Endothelial cell of umbilical vein (primary cell): ENCODE data around the gene KLHL18. TPM values are rescaled to one million over a fixed set of nuclear protein-coding genes. Genes with fewer than 3 reads are reported as not detected.

ENCODE experiments used
- BruUV-seq: library from RNA; stranded (reverse); fragments of 400-500 nt; replicated peaks from 2 replicates; lab custom pipeline; 2021; lab: Mats Ljungman, UMichigan
- CTCF ChIA-PET: fragments of 300-600, 350-600 bp; sonication (Branson Sonifier 250); formaldehyde crosslinking; loops from one replicate; lab custom pipeline; 2021; ENCODE audit warnings: antibody characterized with exemption, inconsistent platforms; lab: Charles Lee
- POLR2A ChIA-PET: fragments of 300-600, 350-600 bp; sonication (Branson Sonifier 250); formaldehyde crosslinking; loops from one replicate; lab custom pipeline; 2021; ENCODE audit warnings: antibody characterized with exemption, inconsistent platforms; lab: Charles Lee
- DNase-seq: peaks from one replicate; pipeline ENCODE4 v3.0.0-alpha.2; 2011; ENCODE audit warnings: low read depth, low spot score
- FAIRE-seq: peaks from 2 replicates; lab custom pipeline; 2011; peaks lifted over from hg19 to GRCh38; lab: Jason Lieb, UNC
- H2AFZ ChIP-seq: 2 replicates; pipeline ENCODE4 v1.6.0; 2012; ENCODE audit warnings: low read depth, low read length, control low read depth, inconsistent platforms
- H3K27ac ChIP-seq: 2 replicates; pipeline ENCODE4 v1.5.1; 2011; ENCODE audit warnings: low read depth, mild to moderate bottlenecking, control low read depth, low read length, moderate library complexity; ENCODE audit not compliant: insufficient read depth
- H3K27me3 ChIP-seq, 2 experiments: 2 replicates each; pipeline versions ENCODE4 v1.6.0 to v1.6.1; 2011; ENCODE audit warnings: low read length in 2 of 2, mixed read lengths in 1 of 2; ENCODE audit not compliant: control insufficient read depth in 2 of 2, insufficient read depth in 2 of 2
- H3K36me3 ChIP-seq, 2 experiments: 2 replicates in 1 of 2; 3 replicates in 1 of 2; pipeline ENCODE4 v1.5.1; 2011; ENCODE audit warnings: low read length in 2 of 2, mild to moderate bottlenecking in 1 of 2, moderate library complexity in 1 of 2; ENCODE audit not compliant: control insufficient read depth in 2 of 2, insufficient read depth in 2 of 2; ENCODE audit errors: extremely low read depth in 1 of 2
- H3K4me1 ChIP-seq: 3 replicates; pipeline ENCODE4 v1.5.1; 2011; ENCODE audit warnings: mild to moderate bottlenecking, low read length; ENCODE audit not compliant: control insufficient read depth, insufficient read depth; ENCODE audit errors: extremely low read depth
- H3K4me2 ChIP-seq: 2 replicates; pipeline ENCODE4 v1.6.1; 2011; ENCODE audit warnings: low read length, control low read depth, mixed read lengths; ENCODE audit not compliant: insufficient read depth
- H3K4me3 ChIP-seq, 3 experiments: fragments of 200-600 bp in 1 of 3; sonication (generic), shearing (Covaris generic) in 1 of 3; replicated peaks in 1 of 3; 2 replicates each; pipeline ENCODE4 v1.5.1; 2011 to 2016; ENCODE audit warnings: control low read depth in 3 of 3, low read length in 3 of 3, mild to moderate bottlenecking in 2 of 3, inconsistent platforms in 1 of 3, low read depth in 1 of 3, moderate library complexity in 1 of 3; ENCODE audit not compliant: insufficient read depth in 1 of 3
- H3K79me2 ChIP-seq: 2 replicates; pipeline ENCODE4 v1.6.0; 2012; ENCODE audit warnings: low read length, inconsistent platforms; ENCODE audit not compliant: control insufficient read depth, insufficient read depth
- H3K9ac ChIP-seq: replicated peaks from 2 replicates; pipeline ENCODE3; 2011; ENCODE audit warnings: low read length, control low read depth; ENCODE audit not compliant: insufficient read depth; ENCODE audit errors: extremely low read depth
- H3K9me1 ChIP-seq: replicated peaks from 3 replicates; pipeline ENCODE4 v1.6.0; 2011; ENCODE audit warnings: mild to moderate bottlenecking, low read length; ENCODE audit not compliant: control insufficient read depth, insufficient read depth; ENCODE audit errors: extremely low read depth
- H3K9me3 ChIP-seq: replicated peaks from 2 replicates; pipeline ENCODE4 v1.5.1; 2012; ENCODE audit warnings: low read length, inconsistent platforms; ENCODE audit not compliant: control insufficient read depth, insufficient read depth
- H4K20me1 ChIP-seq: replicated peaks from 2 replicates; pipeline ENCODE3; 2011; ENCODE audit warnings: mild to moderate bottlenecking, low read length; ENCODE audit not compliant: control insufficient read depth, insufficient read depth; ENCODE audit errors: extremely low read depth
- CTCF ChIP-seq, 2 donors: IDR thresholded peaks; 1 replicate in 1 of 2; 2 replicates in 1 of 2; pipeline ENCODE4 v1.5.1; 2011; ENCODE audit warnings: low read length in 2 of 2, mild to moderate bottlenecking in 2 of 2, moderate library complexity in 2 of 2, control low read depth in 1 of 2, inconsistent platforms in 1 of 2, low read depth in 1 of 2; ENCODE audit not compliant: insufficient read depth in 1 of 2; ENCODE audit errors: extremely low read depth in 1 of 2
- EZH2 ChIP-seq: IDR thresholded peaks from 2 replicates; pipeline ENCODE4 v1.6.1; 2012; ENCODE audit warnings: borderline replicate concordance, low read depth, mild to moderate bottlenecking, moderate library complexity, low read length, inconsistent platforms; ENCODE audit not compliant: severe bottlenecking
- FOS ChIP-seq: IDR thresholded peaks from 2 replicates; pipeline ENCODE4 v1.6.1; 2011; ENCODE audit warnings: mild to moderate bottlenecking, low read length, moderate library complexity, borderline replicate concordance; ENCODE audit not compliant: insufficient read depth
- GATA2 ChIP-seq: IDR thresholded peaks from 2 replicates; pipeline ENCODE4 v1.7.0; 2011; ENCODE audit warnings: low read depth, mild to moderate bottlenecking, moderate library complexity, mixed read lengths, low read length; ENCODE audit not compliant: insufficient read length, insufficient read depth
- JUN ChIP-seq: IDR thresholded peaks from 2 replicates; pipeline ENCODE4 v1.6.1; 2011; ENCODE audit warnings: borderline replicate concordance, low read depth; ENCODE audit not compliant: insufficient read length, insufficient read depth
- MAX ChIP-seq: IDR thresholded peaks from 2 replicates; pipeline ENCODE4 v1.6.1; 2011; ENCODE audit not compliant: insufficient read depth, insufficient read length
- MYC ChIP-seq: IDR thresholded peaks from one replicate; pipeline ENCODE4 v1.6.1; 2011; ENCODE audit warnings: mild to moderate bottlenecking, low read depth, low read length
- POLR2A ChIP-seq: IDR thresholded peaks from 2 replicates; pipeline ENCODE4 v1.6.1; 2012; ENCODE audit warnings: low read depth, mild to moderate bottlenecking, control low read depth, low read length
- POLR2AphosphoS5 ChIP-seq: IDR thresholded peaks from 2 replicates; pipeline ENCODE4 v1.6.1; 2012; ENCODE audit warnings: low read depth, mild to moderate bottlenecking, control low read depth, low read length, moderate library complexity; ENCODE audit not compliant: insufficient read depth
- dilution Hi-C: fragments of 300-500 bp; cut with MboI; formaldehyde crosslinking; loops from one replicate; pipeline ENCODE4 v1.15.0; 2019; ENCODE audit warnings: low sequenced_read_pairs; ENCODE audit not compliant: extremely low pct_ligation_motif_present
- intact Hi-C: fragments of 100-400 bp; cut with micrococcal nuclease; formaldehyde crosslinking; loops from one replicate; pipeline ENCODE4 v1.10.0; 2022
- polyA plus RNA-seq, 4 experiments: library from polyadenylated mRNA; depleted of rRNA in 3 of 4; stranded (reverse) in 3 of 4; unstranded in 1 of 4; fragments of >200 nt; gene quantifications; 2 replicates each; pipeline versions ENCODE4 v1.2.1 to v1.2.3, GENCODE V29; 2011 to 2012; ENCODE audit warnings: missing spikeins in 1 of 4
- total RNA-seq: library from RNA; stranded (reverse); gene quantifications from 2 replicates; pipeline ENCODE4 v1.2.3, GENCODE V29; 2021

Gene KLHL18
- total and polyA plus RNA-seq, 2 donors (not counting 3 experiments of a cell fraction or from before 2014, with no cell fraction given): 43.4 to 58.1 TPM

- Histone ChIP-seq H3K4me3 (no peak overlapping the region), H3K9me1 (no peaks in the 10 kb centered on the region), H3K27me3 (no peaks in the 10 kb centered on the region), H3K4me2 (no peak overlapping the region), H4K20me1 (no peaks in the 10 kb centered on the region), H3K9ac (no peak overlapping the region), H3K36me3 (peaks cover 0 to 2% of the 10 kb centered on the region in 2 experiments), H3K9me3 (no peaks in the 10 kb centered on the region), H3K27ac (no peak overlapping the region), H2AFZ (no peak overlapping the region), H3K4me1 (peaks cover 9% of the 10 kb centered on the region), H3K79me2 (no peaks in the 10 kb centered on the region)
- POLR2A ChIA-PET: no interaction called here
- dilution Hi-C loops: no loop called here
- TF ChIP-seq EZH2 (no peak), JUN (no peak), FOS (no peak), GATA2 (no peak), POLR2AphosphoS5 (no peak), MYC (no peak)
- no TSS peak for BruUV-seq
- no peak for FAIRE-seq
- intact Hi-C loops: no loop called here
- DNase-seq: no peak
- CTCF ChIA-PET: interaction anchor here (0.6 to 1.3 kb wide), 4 partner anchors 8 to 191 kb away, joined by 3 to 4 read pairs (median 3); no protein-coding TSS in a partner anchor
These were observed 12.2 kb upstream of the KLHL18 start for GRCh38 chr3:47270526-47270925.

GRCh38 chr3:47273564-47273963 is 9.2 kb upstream of the KLHL18 start:
- POLR2A ChIA-PET: no interaction called here
- Histone ChIP-seq H3K9ac (no peak overlapping the region), H3K9me3 (no peaks in the 10 kb centered on the region), H3K27ac (no peak overlapping the region), H3K9me1 (no peaks in the 10 kb centered on the region), H3K79me2 (no peaks in the 10 kb centered on the region), H3K4me3 (no peak overlapping the region), H4K20me1 (no peaks in the 10 kb centered on the region), H3K4me1 (no peaks in the 10 kb centered on the region), H3K4me2 (no peak overlapping the region), H3K27me3 (no peaks in the 10 kb centered on the region), H2AFZ (no peak overlapping the region), H3K36me3 (peaks cover 0 to 5% of the 10 kb centered on the region in 2 experiments)
- dilution Hi-C loops: no loop called here
- no TSS peak for BruUV-seq
- intact Hi-C loops: no loop called here
- TF ChIP-seq POLR2A: no peak
- no peak for TF ChIP-seq MAX
- no peak for TF ChIP-seq MYC
- no peak for TF ChIP-seq FOS
- no peak for TF ChIP-seq JUN
- no peak for TF ChIP-seq POLR2AphosphoS5
- TF ChIP-seq EZH2: no peak
- TF ChIP-seq GATA2: no peak
- no peak for TF ChIP-seq CTCF (IDR thresholded peaks at IDR 0.05; ENCODE audit: extremely low read depth in 1 of 2, insufficient read depth in 1 of 2, low read depth in 1 of 2, low read length in 2 of 2)
- CTCF ChIA-PET: interaction anchor here (1.2 kb wide), 1 partner anchor 22 kb away, joined by 3 read pairs; no protein-coding TSS in a partner anchor
- no peak for FAIRE-seq
- DNase-seq: no peak
